ENCODE measurements around the gene TRIOBP. TPM values are rescaled to one million over a fixed set of nuclear protein-coding genes. Genes with fewer than 3 reads are reported as not detected.

The TRIOBP gene
- polyA plus RNA-seq, 1 donor (not counting 4 experiments of a cell fraction or from before 2014, with no cell fraction given): 22.2 TPM

GRCh38 chr22:37711490-37711889 is 14.6 kb downstream of the TRIOBP start:
- H3K4me2 ChIP-seq (ENCODE audit: control insufficient read depth, extremely low read depth, insufficient read depth, low read depth, low read length): no peak overlapping the region
- FAIRE-seq (no peak), DNase-seq (ENCODE audit: low read depth, low spot score) (no peak)
- no peaks in the 10 kb centered on the region for H3K9me3 ChIP-seq (ENCODE audit: control insufficient read depth, low read depth, low read length)
- no peak overlapping the region for H3K27ac ChIP-seq (ENCODE audit: control insufficient read depth, insufficient read depth, low read length)
- no peak overlapping the region for H3K4me3 ChIP-seq (ENCODE audit: control insufficient read depth in 2 of 3, extremely low read depth in 1 of 3, insufficient read depth in 2 of 3, low read depth in 1 of 3, low read length in 3 of 3)
- TF ChIP-seq CTCF (optimal IDR thresholded peaks at IDR 0.05 in 1 of 3, IDR thresholded peaks at IDR 0.05 in 1 of 3, conservative IDR thresholded peaks at IDR 0.05 in 1 of 3; ENCODE audit: extremely low read depth in 1 of 3, insufficient read depth in 2 of 3, low read length in 3 of 3) (no peak), EZH2 (IDR thresholded peaks at IDR 0.05; ENCODE audit: low read length) (no peak)
- peaks cover 5% of the 10 kb centered on the region for H3K4me1 ChIP-seq (ENCODE audit: control insufficient read depth, extremely low read depth, insufficient read depth, low read length)
- no peaks in the 10 kb centered on the region for H4K20me1 ChIP-seq (ENCODE audit: control insufficient read depth, extremely low read depth, insufficient read depth, low read length)
- dilution Hi-C loops (cut with MboI; ENCODE audit: extremely low pct_ligation_motif_present, low sequenced_read_pairs): no loop called here
- no peak overlapping the region for H2AFZ ChIP-seq (ENCODE audit: control insufficient read depth, low read length)
- H3K9ac ChIP-seq (ENCODE audit: control insufficient read depth, extremely low read depth, insufficient read depth, low read length): no peak overlapping the region
- H3K9me1 ChIP-seq (ENCODE audit: control insufficient read depth, extremely low read depth, insufficient read depth, low read length): no peaks in the 10 kb centered on the region
- H3K27me3 ChIP-seq (ENCODE audit: control insufficient read depth, extremely low read depth, insufficient read depth, low read length): no peaks in the 10 kb centered on the region
- no peaks in the 10 kb centered on the region for H3K79me2 ChIP-seq (ENCODE audit: control insufficient read depth, insufficient read depth, low read length)
- peaks cover 0 to 2% of the 10 kb centered on the region in 2 experiments for H3K36me3 ChIP-seq (ENCODE audit: control insufficient read depth in 2 of 2, extremely low read depth in 1 of 2, insufficient read depth in 2 of 2, low read length in 2 of 2)

- dilution Hi-C loops (cut with MboI; ENCODE audit: extremely low pct_ligation_motif_present, low sequenced_read_pairs): no loop called here
- H3K9me1 ChIP-seq (ENCODE audit: control insufficient read depth, extremely low read depth, insufficient read depth, low read length): no peaks in the 10 kb centered on the region
- H3K36me3 ChIP-seq (ENCODE audit: control insufficient read depth in 2 of 2, extremely low read depth in 1 of 2, insufficient read depth in 2 of 2, low read length in 2 of 2): peaks cover 0 to 2% of the 10 kb centered on the region in 2 experiments
- peaks cover 11% of the 10 kb centered on the region for H3K4me1 ChIP-seq (ENCODE audit: control insufficient read depth, extremely low read depth, insufficient read depth, low read length)
- no peaks in the 10 kb centered on the region for H3K9me3 ChIP-seq (ENCODE audit: control insufficient read depth, low read depth, low read length)
- no peak overlapping the region for H3K27ac ChIP-seq (ENCODE audit: control insufficient read depth, insufficient read depth, low read length)
- no peak overlapping the region for H2AFZ ChIP-seq (ENCODE audit: control insufficient read depth, low read length)
- H3K4me3 ChIP-seq (ENCODE audit: control insufficient read depth in 2 of 3, extremely low read depth in 1 of 3, insufficient read depth in 2 of 3, low read depth in 1 of 3, low read length in 3 of 3): no peak overlapping the region
- H3K79me2 ChIP-seq (ENCODE audit: control insufficient read depth, insufficient read depth, low read length): no peaks in the 10 kb centered on the region
- H3K27me3 ChIP-seq (ENCODE audit: control insufficient read depth, extremely low read depth, insufficient read depth, low read length): no peaks in the 10 kb centered on the region
- no peak overlapping the region for H3K4me2 ChIP-seq (ENCODE audit: control insufficient read depth, extremely low read depth, insufficient read depth, low read depth, low read length)
- TF ChIP-seq CTCF (optimal IDR thresholded peaks at IDR 0.05 in 1 of 3, IDR thresholded peaks at IDR 0.05 in 1 of 3, conservative IDR thresholded peaks at IDR 0.05 in 1 of 3; ENCODE audit: extremely low read depth in 1 of 3, insufficient read depth in 2 of 3, low read length in 3 of 3): no peak
- TF ChIP-seq EZH2 (IDR thresholded peaks at IDR 0.05; ENCODE audit: low read length): no peak
- H3K9ac ChIP-seq (ENCODE audit: control insufficient read depth, extremely low read depth, insufficient read depth, low read length): no peak overlapping the region
- DNase-seq (ENCODE audit: low read depth, low spot score) (no peak), FAIRE-seq (no peak)
- no peaks in the 10 kb centered on the region for H4K20me1 ChIP-seq (ENCODE audit: control insufficient read depth, extremely low read depth, insufficient read depth, low read length)
Measured at GRCh38 chr22:37713761-37714160, 16.9 kb downstream of the TRIOBP start.
